Motor neuron (in vitro differentiated cells): Measurements from ENCODE around the gene LAMA1. TPM values are rescaled to one million over a fixed set of nuclear protein-coding genes. Genes with fewer than 3 reads are reported as not detected.

ENCODE experiments used
- ATAC-seq, 8 experiments: fragments of 200-7000 bp; cut with Tn5 transposase; replicated peaks in 6 of 8; 2 replicates each; pipeline ENCODE4 v1.8.0; 2021; ENCODE audit warnings: mild to moderate bottlenecking in 8 of 8, moderate library complexity in 8 of 8
- H3K27ac ChIP-seq, 2 donors: fragments of 250-450 bp; sonication (Bioruptor Pico); 2 replicates each; pipeline ENCODE4 v1.9.0; 2021; ENCODE audit warnings: antibody characterized with exemption in 2 of 2, mild to moderate bottlenecking in 2 of 2, moderate library complexity in 1 of 2
- H3K4me1 ChIP-seq, 2 donors: fragments of 250-450 bp; sonication (Bioruptor Pico); replicated peaks in 1 of 2; 2 replicates each; pipeline ENCODE4 v1.6.1; 2021; ENCODE audit warnings: antibody characterized with exemption in 2 of 2, mild to moderate bottlenecking in 2 of 2, moderate library complexity in 1 of 2
- H3K4me3 ChIP-seq, 5 donors: fragments of 250-450 bp; sonication (Bioruptor Pico); 2 replicates each; pipeline ENCODE4 v1.9.0; 2021; ENCODE audit warnings: antibody characterized with exemption in 5 of 5, mild to moderate bottlenecking in 5 of 5, moderate library complexity in 4 of 5
- WGBS, 10 experiments: fragments of 450-650 bp; shearing (Covaris generic); methylation state at CpG; one replicate each; pipeline ENCODE4 v1.0.0; 2022; 5-methylcytosine and 5-hydroxymethylcytosine counted together
- in situ Hi-C, 9 experiments: fragments of 400-800 bp; cut with MboI; loops; one replicate each; pipeline ENCODE4 v1.15.0; 2021; ENCODE audit warnings: low sequenced_read_pairs in 9 of 9, low pct_unique_long_range_greater_than_20kb in 2 of 9; ENCODE audit not compliant: unreplicated experiment in 9 of 9
- total RNA-seq, 8 experiments: library from RNA; unstranded; fragments of 300-600 nt; gene quantifications; 2 replicates each; pipeline versions ENCODE4 v1.2.3 to v1.2.4, GENCODE V29; 2022

LAMA1 gene
- total RNA-seq, 8 experiments from 2014 or later, result 0.18 to 37.8 (median 7.6) TPM

GRCh38 chr18:6961331-6961730 is 156.3 kb downstream of the LAMA1 start:
- Histone ChIP-seq H3K4me3 (no peak overlapping the region), H3K4me1 (no peaks in the 10 kb centered on the region), H3K27ac (no peak overlapping the region)
- no peak for ATAC-seq
- in situ Hi-C loops, result no loop called here
- 81 to 100% (median 98%) methylated on average over 1 to 8 of the region's 9 CpGs; no CpG with 5 or more reads in 3 of the 10 experiments for WGBS, 10 experiments

- no peak overlapping the region for H3K4me3 ChIP-seq
- ATAC-seq, result no peak
- in situ Hi-C loops, result no loop called here
- WGBS, 10 experiments, result 0 to 100% (median 100%) methylated on average over 1 to 2 of the region's 2 CpGs; no CpG with 5 or more reads in 3 of the 10 experiments
- no peak overlapping the region for H3K27ac ChIP-seq
- H3K4me1 ChIP-seq, result no peaks in the 10 kb centered on the region
Observed at GRCh38 chr18:6960656-6961055, 156.9 kb downstream of the LAMA1 start.

- no peak for ATAC-seq
- H3K4me1 ChIP-seq, result no peaks in the 10 kb centered on the region
- H3K4me3 ChIP-seq, result no peak overlapping the region
- in situ Hi-C loops, result no loop called here
- no peak overlapping the region for H3K27ac ChIP-seq
- 86 to 100% (median 100%) methylated on average over 1 of the region's 1 CpG; no CpG with 5 or more reads in 5 of the 10 experiments for WGBS, 10 experiments
Observed at GRCh38 chr18:6960124-6960523, 157.5 kb downstream of the LAMA1 start.

GRCh38 chr18:6959110-6959509 is 158.5 kb downstream of the LAMA1 start:
- WGBS, 10 experiments, result 63 to 100% (median 92%) methylated on average over 2 to 12 of the region's 12 CpGs; no CpG with 5 or more reads in 2 of the 10 experiments
- in situ Hi-C loops, result no loop called here
- Histone ChIP-seq H3K4me3 (no peak overlapping the region), H3K27ac (no peak overlapping the region), H3K4me1 (no peaks in the 10 kb centered on the region)
- no peak for ATAC-seq

GRCh38 chr18:6956999-6957398 is 160.6 kb downstream of the LAMA1 start:
- in situ Hi-C loops, result no loop called here
- 78 to 100% (median 94%) methylated on average over 1 to 12 of the region's 12 CpGs; no CpG with 5 or more reads in 3 of the 10 experiments for WGBS, 10 experiments
- Histone ChIP-seq H3K27ac (no peak overlapping the region), H3K4me1 (no peaks in the 10 kb centered on the region), H3K4me3 (no peak overlapping the region)
- ATAC-seq, result no peak

GRCh38 chr18:6956495-6956894 is 161.1 kb downstream of the LAMA1 start:
- H3K4me1 ChIP-seq, result no peaks in the 10 kb centered on the region
- in situ Hi-C loops, result no loop called here
- ATAC-seq, result no peak
- WGBS, 10 experiments, result 53 to 100% (median 90%) methylated on average over 1 to 4 of the region's 5 CpGs; no CpG with 5 or more reads in 1 of the 10 experiments
- no peak overlapping the region for H3K27ac ChIP-seq
- no peak overlapping the region for H3K4me3 ChIP-seq

GRCh38 chr18:6955304-6955703 is 162.3 kb downstream of the LAMA1 start:
- Histone ChIP-seq H3K4me1 (no peaks in the 10 kb centered on the region), H3K4me3 (no peak overlapping the region), H3K27ac (no peak overlapping the region)
- no peak for ATAC-seq
- in situ Hi-C loops, result no loop called here
- WGBS, 10 experiments, result 71 to 100% (median 91%) methylated on average over 1 to 14 of the region's 18 CpGs; no CpG with 5 or more reads in 1 of the 10 experiments

GRCh38 chr18:6954501-6954900 is 163.1 kb downstream of the LAMA1 start:
- Histone ChIP-seq H3K27ac (no peak overlapping the region), H3K4me3 (no peak overlapping the region), H3K4me1 (no peaks in the 10 kb centered on the region)
- 7 to 100% (median 23%) methylated on average over 1 to 2 of the region's 4 CpGs; no CpG with 5 or more reads in 6 of the 10 experiments for WGBS, 10 experiments
- in situ Hi-C loops, result no loop called here
- no peak for ATAC-seq

GRCh38 chr18:6951336-6952090 is 166.1 kb downstream of the LAMA1 start:
- no peak overlapping the region for H3K4me3 ChIP-seq
- no peak for ATAC-seq
- in situ Hi-C loops, result no loop called here
- H3K27ac ChIP-seq, result no peak overlapping the region
- H3K4me1 ChIP-seq, result no peaks in the 10 kb centered on the region
- 20 to 100% (median 77%) methylated on average over 1 to 11 of the region's 17 CpGs; no CpG with 5 or more reads in 4 of the 10 experiments for WGBS, 10 experiments

GRCh38 chr18:6950641-6951040 is 167.0 kb downstream of the LAMA1 start:
- in situ Hi-C loops, result no loop called here
- ATAC-seq, result no peak
- H3K27ac ChIP-seq, result no peak overlapping the region
- no peak overlapping the region for H3K4me3 ChIP-seq
- 8 to 100% (median 88%) methylated on average over 2 to 10 of the region's 14 CpGs; no CpG with 5 or more reads in 1 of the 10 experiments for WGBS, 10 experiments
- H3K4me1 ChIP-seq, result no peaks in the 10 kb centered on the region

- in situ Hi-C loops, result loop anchor here in 1 of 9 experiments (25.0 kb wide), 1 partner anchor 237 kb away; no protein-coding TSS in a partner anchor
- ATAC-seq, result no peak
- H3K4me1 ChIP-seq, result no peaks in the 10 kb centered on the region
- WGBS, 10 experiments, result 45 to 100% (median 80%) methylated on average over 1 to 9 of the region's 11 CpGs; no CpG with 5 or more reads in 1 of the 10 experiments
- H3K27ac ChIP-seq, result no peak overlapping the region
- no peak overlapping the region for H3K4me3 ChIP-seq
Observed at GRCh38 chr18:6949800-6950586, 167.6 kb downstream of the LAMA1 start.

GRCh38 chr18:6948281-6949055 is 169.1 kb downstream of the LAMA1 start:
- in situ Hi-C loops, result loop anchor here in 1 of 9 experiments (25.0 kb wide), 1 partner anchor 239 kb away; no protein-coding TSS in a partner anchor
- no peak overlapping the region for H3K4me3 ChIP-seq
- no peak for ATAC-seq
- 48 to 100% (median 83%) methylated on average over 3 to 11 of the region's 16 CpGs for WGBS, 10 experiments
- no peak overlapping the region for H3K27ac ChIP-seq
- no peaks in the 10 kb centered on the region for H3K4me1 ChIP-seq
